ENCODE measurements around the gene KCNC3.
"Not testable (repeated sequence)": the region's sequence is repeated elsewhere in the genome, so short reads cannot be mapped to it uniquely, and the experiment has no call there.

KCNC3 gene

DNA sequence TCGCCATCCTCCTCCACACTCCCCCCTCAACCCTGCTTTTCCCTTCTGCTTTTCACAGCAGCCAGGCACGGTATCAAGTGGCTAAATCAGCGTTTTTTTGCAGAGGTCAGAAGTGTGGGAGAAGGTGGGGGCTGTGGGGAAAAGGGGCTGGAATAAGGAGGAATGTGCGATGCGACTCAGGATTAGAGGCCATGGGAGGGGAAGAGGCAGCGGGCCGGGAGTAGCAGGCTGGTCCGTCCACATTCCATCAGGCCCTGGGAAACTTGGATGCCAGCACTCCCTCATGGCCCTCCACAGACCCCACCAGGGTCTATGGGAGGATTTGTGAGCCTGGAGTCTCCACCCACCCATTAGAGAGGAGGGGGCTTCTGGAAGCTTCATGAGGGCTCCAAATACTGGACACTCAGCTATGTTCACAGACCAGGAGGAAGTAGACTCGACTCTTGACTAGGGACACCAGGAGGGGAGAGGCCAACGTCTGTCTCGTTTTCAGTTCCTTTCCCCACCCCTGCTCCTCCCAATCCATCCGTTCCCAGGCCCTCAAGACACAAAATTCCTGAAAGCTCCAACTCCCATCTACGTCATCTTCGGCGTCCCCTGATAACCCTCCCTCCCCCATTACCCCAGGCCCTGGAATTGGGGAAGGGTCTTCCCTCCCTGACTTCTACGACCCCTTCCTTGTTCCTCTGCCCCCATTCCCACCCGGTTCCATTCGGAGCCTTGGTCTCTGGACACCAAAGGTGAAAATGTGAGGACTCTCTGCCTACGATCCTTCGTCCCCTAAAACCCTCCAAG is 3.3 kb upstream of the KCNC3 start:
- TF ChIP-seq, protein P1, sequence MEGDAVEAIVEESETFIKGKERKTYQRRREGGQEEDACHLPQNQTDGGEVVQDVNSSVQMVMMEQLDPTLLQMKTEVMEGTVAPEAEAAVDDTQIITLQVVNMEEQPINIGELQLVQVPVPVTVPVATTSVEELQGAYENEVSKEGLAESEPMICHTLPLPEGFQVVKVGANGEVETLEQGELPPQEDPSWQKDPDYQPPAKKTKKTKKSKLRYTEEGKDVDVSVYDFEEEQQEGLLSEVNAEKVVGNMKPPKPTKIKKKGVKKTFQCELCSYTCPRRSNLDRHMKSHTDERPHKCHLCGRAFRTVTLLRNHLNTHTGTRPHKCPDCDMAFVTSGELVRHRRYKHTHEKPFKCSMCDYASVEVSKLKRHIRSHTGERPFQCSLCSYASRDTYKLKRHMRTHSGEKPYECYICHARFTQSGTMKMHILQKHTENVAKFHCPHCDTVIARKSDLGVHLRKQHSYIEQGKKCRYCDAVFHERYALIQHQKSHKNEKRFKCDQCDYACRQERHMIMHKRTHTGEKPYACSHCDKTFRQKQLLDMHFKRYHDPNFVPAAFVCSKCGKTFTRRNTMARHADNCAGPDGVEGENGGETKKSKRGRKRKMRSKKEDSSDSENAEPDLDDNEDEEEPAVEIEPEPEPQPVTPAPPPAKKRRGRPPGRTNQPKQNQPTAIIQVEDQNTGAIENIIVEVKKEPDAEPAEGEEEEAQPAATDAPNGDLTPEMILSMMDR (IDR thresholded peaks at IDR 0.05; ENCODE audit: extremely low read depth, missing control alignments): no peak
- DNase-seq (ENCODE audit: low spot score): peak; percentile 24

DNA sequence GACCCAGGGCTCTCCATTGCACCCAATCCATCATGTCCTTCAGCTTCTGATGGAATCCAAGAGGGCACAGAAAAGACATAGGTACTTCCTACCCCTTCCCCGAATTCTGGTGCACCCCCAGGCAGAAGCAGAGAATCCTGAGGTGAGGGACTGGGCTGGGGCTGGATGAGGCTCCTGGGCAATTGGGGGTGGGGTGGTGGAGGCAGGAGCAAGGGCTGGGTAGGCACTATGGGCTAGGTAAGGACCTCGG is 2.7 kb upstream of the KCNC3 start:
- TF ChIP-seq, protein P1 (IDR thresholded peaks at IDR 0.05; ENCODE audit: extremely low read depth, missing control alignments): no peak
- DNase-seq (ENCODE audit: low spot score): no peak

DNA sequence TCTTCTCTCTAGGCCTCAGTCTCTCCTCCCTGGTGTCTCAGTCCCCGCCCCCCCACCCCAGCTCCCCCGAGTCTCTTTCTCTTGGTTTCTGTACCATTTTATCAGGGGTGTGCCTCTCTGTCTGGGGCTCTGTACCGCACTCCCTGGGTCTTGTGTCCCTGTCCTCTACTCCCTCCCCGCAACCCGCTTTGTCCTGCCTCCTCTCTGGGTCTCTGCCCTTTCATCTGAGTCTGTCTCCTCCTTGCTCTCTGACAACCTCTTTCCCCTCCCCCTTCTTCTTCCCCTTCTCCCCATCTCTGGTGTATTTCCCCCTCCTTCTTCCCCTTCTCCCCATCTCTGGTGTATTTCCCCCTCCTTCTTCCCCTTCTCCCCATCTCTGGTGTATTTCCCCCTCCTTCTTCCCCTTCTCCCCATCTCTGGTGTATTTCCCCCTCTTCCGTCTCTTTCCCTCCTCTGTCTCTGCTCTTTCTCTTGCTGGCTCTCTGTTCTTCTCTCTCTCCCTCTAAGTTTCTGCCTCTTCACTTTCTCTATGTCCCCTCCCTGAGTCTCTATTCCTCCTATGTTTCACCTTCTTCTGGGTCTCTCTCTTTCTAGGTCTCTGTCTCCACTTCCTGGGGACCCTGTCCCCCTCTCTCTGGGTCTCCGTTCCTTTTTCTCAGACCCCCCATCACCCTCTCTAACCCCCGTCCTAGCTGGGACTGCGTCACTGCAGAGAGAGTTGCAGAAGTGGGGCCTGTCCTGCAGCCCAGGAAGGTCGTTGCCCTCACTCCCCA is 2.2 kb upstream of the KCNC3 start:
- TF ChIP-seq, protein P1 (IDR thresholded peaks at IDR 0.05; ENCODE audit: extremely low read depth, missing control alignments): no peak
- DNase-seq (ENCODE audit: low spot score): peak; percentile 34

DNA sequence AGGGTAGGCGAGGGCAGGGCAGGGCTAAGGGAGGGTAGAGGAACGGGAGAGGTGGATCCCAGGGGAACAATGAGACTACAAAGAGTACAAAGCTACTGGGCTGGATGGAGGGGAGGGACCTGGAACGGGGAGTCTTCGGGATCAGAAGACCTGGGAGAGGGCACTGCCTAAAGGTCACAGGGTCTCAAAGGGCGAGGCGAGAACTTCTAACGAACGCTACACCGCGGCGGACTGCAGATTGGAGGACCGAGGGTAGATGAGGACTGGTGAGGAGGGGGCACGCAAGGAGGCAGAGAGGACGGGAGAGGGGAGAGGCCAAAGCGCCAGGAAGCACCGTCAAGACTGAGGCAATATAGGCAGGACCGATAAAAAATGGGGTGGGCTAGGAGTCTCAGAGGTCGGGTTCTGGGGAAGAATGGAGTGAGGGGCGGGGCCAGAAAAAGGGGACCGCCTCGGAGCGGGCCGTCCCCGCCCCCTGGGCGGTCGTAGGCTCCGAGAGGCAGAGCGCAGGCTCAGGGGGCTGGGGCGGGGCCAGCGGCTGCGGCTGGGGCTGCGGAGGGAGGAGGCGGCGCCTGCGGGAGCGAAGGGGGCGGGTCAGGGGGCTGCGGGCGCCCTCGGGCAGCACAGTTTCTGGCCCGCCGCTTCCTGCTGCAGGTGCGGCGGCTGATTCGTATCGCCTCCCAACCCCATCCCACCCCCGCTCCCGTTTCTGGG is 1.3 kb upstream of the KCNC3 start:
- TF ChIP-seq, protein P1 (IDR thresholded peaks at IDR 0.05; ENCODE audit: extremely low read depth, missing control alignments): no peak
- DNase-seq (ENCODE audit: low spot score): peak; percentile 92

DNA sequence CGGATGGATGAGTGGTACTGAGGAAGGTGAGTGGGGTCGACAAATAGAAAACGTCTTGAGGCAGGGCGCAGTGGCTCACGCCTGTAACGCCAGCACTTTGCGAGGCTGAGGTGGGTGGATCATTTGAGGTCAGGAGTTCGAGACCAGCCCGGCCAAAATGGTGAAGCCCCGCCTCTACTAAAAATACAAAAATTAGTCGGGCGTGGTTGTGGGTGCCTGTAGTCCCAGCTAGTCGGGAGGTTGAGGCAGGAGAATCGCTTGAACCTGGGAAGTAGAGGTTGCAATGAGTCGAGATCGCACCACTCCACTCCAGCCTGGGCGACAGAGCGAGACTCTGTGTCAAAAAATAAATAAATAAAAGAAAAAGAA is 733 bp upstream of the KCNC3 start:
- not testable (repeated sequence) for DNase-seq (ENCODE audit: low spot score)

DNA sequence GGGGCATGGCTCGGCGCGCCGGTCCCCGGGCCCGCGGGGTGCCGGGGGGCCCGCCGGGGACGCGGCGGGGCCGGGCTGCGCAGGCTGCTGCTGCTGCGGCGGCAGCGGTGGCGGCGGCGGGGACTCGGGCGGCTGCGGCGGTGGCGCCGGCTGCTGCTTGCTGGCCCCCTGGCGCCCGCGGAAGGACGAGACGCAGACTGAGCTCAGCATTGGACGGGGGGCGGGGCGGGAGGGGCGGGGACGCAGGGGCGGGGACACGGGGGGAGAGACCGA is 368 bp downstream of the KCNC3 start:
- no peak for DNase-seq (ENCODE audit: low spot score)
- TF ChIP-seq, protein P1 (IDR thresholded peaks at IDR 0.05; ENCODE audit: extremely low read depth, missing control alignments): peak; percentile 39

DNA sequence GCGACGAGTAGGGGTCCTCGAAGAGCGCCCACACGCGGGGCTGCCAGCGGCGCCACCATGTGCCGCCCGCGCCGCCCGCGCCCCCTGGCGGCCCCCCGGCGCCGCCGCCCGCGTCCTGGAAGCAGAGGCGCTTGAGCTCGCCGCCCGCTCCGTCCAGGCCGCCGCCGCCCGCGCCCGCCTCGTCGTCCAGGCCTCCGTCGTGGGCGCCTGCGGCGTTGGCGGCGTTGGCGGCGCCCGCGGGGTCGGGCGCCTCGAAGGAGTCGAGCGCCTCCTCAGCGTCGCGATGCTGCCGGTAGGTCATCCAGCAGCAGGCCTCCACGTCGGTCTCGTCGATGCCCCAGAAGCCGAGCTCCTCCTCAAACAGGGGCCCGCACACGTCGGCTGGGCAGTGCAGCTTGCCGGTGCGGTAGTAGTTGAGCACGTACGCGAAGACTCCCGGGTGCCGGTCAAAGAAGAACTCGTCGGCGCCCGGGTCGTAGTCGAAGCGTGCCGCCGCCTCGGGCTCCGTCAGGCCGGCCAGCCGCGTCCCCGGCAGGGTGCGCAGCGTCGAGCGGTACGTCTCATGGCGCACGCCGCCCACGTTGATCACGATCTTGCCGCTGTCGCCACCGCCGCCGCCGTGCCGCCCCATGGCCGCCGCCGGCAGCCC is 829 bp downstream of the KCNC3 start:
- TF ChIP-seq, protein P1 (IDR thresholded peaks at IDR 0.05; ENCODE audit: extremely low read depth, missing control alignments): peak; percentile 67
- peak; percentile 68 for DNase-seq (ENCODE audit: low spot score)
